Measurements from ENCODE around the gene ATF7. TPM values are rescaled to one million over a fixed set of nuclear protein-coding genes. Genes with fewer than 3 reads are reported as not detected.

The ATF7 gene
- total and polyA plus RNA-seq, 2 donors (not counting 1 experiment from before 2014, with no cell fraction given), result 15.7 to 42.2 TPM

DNA sequence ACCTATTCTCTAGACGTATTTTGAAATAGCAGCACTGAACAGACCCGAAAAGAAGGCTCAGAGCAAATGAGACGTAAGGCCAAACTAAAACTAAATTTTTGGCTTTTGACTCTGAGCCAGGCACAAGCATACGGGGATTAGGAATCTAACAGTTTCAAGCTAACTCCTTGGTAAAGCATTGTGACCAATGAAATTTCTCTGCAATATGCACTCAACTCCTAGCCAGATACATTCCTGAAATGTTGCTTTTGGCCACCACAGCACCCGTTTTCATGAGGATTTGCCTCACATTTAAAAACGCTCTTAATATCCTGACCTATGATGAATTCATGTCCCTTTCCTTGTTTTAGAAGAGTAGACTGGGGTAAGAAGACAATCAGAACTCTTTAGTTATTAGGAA is 65.8 kb downstream of the ATF7 start:
- intact Hi-C loops (cut with micrococcal nuclease), result no loop called here
- CTCF ChIA-PET, result no interaction called here
- no peak overlapping the region for H3K4me3 Mint-ChIP-seq

DNA sequence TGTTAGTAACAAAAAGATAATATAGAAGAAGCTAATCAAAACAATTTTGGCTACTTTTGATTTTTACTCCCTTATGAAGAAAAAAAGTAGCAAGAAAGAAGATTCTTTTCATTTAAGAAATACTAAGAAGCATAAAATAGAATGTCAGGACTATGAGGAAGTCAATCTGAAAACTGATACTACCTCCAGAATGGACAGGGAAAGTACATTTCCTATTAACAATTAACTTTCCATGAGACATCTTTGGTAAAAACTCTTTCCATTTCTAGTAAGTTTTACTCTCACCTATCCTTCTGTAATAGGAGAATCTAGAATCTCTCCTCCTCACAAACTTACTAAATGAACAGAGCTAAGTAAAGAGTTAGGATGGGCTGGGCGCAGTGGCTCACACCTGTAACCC is 67.6 kb downstream of the ATF7 start:
- H3K4me3 Mint-ChIP-seq, result no peak overlapping the region
- Histone ChIP-seq H2AFZ (ENCODE audit: insufficient read depth, low read depth, low read length, poor library complexity, severe bottlenecking) (no peak overlapping the region), H3K4me1 (ENCODE audit: control insufficient read depth in 2 of 2, insufficient read depth in 2 of 2, low read length in 2 of 2) (no peaks in the 10 kb centered on the region), H3K27ac (ENCODE audit: low read length in 2 of 2) (no peak overlapping the region), H3K9me3 (ENCODE audit: control extremely low read depth in 1 of 3, control insufficient read depth in 2 of 3, insufficient read depth in 1 of 3, low read length in 2 of 3) (no peaks in the 10 kb centered on the region), H3K79me2 (ENCODE audit: control insufficient read depth, insufficient read depth, low read length) (no peaks in the 10 kb centered on the region), H3K9ac (ENCODE audit: low read length) (no peak overlapping the region), H3K4me3 (ENCODE audit: control extremely low read depth in 1 of 5, extremely low read depth in 1 of 5, insufficient read depth in 1 of 5, low read depth in 2 of 5, low read length in 4 of 5) (no peak overlapping the region), H4K20me1 (ENCODE audit: control insufficient read depth, insufficient read depth, low read length, poor library complexity, severe bottlenecking) (peaks cover 7% of the 10 kb centered on the region), H3K4me2 (replicated peaks; ENCODE audit: low read depth, low read length, poor library complexity, severe bottlenecking) (no peak overlapping the region), H3K36me3 (replicated peaks in 1 of 2; ENCODE audit: control extremely low read depth in 1 of 2, control insufficient read depth in 1 of 2, extremely low read depth in 1 of 2, insufficient read depth in 2 of 2, low read length in 1 of 2) (no peaks in the 10 kb centered on the region), H3K27me3 (replicated peaks in 1 of 4; ENCODE audit: control extremely low read depth in 1 of 4, control insufficient read depth in 3 of 4, insufficient read depth in 4 of 4, low read length in 3 of 4) (no peaks in the 10 kb centered on the region)
- TF ChIP-seq, protein P1, sequence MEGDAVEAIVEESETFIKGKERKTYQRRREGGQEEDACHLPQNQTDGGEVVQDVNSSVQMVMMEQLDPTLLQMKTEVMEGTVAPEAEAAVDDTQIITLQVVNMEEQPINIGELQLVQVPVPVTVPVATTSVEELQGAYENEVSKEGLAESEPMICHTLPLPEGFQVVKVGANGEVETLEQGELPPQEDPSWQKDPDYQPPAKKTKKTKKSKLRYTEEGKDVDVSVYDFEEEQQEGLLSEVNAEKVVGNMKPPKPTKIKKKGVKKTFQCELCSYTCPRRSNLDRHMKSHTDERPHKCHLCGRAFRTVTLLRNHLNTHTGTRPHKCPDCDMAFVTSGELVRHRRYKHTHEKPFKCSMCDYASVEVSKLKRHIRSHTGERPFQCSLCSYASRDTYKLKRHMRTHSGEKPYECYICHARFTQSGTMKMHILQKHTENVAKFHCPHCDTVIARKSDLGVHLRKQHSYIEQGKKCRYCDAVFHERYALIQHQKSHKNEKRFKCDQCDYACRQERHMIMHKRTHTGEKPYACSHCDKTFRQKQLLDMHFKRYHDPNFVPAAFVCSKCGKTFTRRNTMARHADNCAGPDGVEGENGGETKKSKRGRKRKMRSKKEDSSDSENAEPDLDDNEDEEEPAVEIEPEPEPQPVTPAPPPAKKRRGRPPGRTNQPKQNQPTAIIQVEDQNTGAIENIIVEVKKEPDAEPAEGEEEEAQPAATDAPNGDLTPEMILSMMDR (IDR thresholded peaks at IDR 0.05), result no peak
- no peak for TF ChIP-seq EZH2 (IDR thresholded peaks at IDR 0.05; ENCODE audit: borderline replicate concordance, insufficient read depth, low read depth, low read length, poor library complexity, severe bottlenecking)
- ATAC-seq (ENCODE audit: low read depth), result no peak
- ChIA-PET POLR2A (no interaction called here), CTCF (interaction anchor here (0.5 kb wide), 1 partner anchor 623 kb away, joined by 3 read pairs; no protein-coding TSS in a partner anchor)
- DNase-seq, result no peak
- no peaks in the 10 kb centered on the region for H3K9me3 Mint-ChIP-seq (ENCODE audit: insufficient read depth)
- intact Hi-C loops (cut with micrococcal nuclease), result no loop called here
- no peak overlapping the region for H3K27ac Mint-ChIP-seq
- peaks cover 2% of the 10 kb centered on the region for H3K4me1 Mint-ChIP-seq
- no peaks in the 10 kb centered on the region for H3K27me3 Mint-ChIP-seq
- WGBS (ENCODE audit: insufficient coverage), result no CpG with 5 or more reads among the region's 1 CpG

More for the DNA sequence above, 65.8 kb downstream of the ATF7 start:
- DNase-seq (no peak), ATAC-seq (ENCODE audit: low read depth) (no peak)
- WGBS (ENCODE audit: insufficient coverage), result 98% methylated on average over 4 of the region's 6 CpGs
- Histone ChIP-seq H3K36me3 (replicated peaks in 1 of 2; ENCODE audit: control extremely low read depth in 1 of 2, control insufficient read depth in 1 of 2, extremely low read depth in 1 of 2, insufficient read depth in 2 of 2, low read length in 1 of 2) (no peaks in the 10 kb centered on the region), H3K27me3 (replicated peaks in 1 of 4; ENCODE audit: control extremely low read depth in 1 of 4, control insufficient read depth in 3 of 4, insufficient read depth in 4 of 4, low read length in 3 of 4) (no peaks in the 10 kb centered on the region), H4K20me1 (ENCODE audit: control insufficient read depth, insufficient read depth, low read length, poor library complexity, severe bottlenecking) (peaks cover 7% of the 10 kb centered on the region), H3K4me2 (replicated peaks; ENCODE audit: low read depth, low read length, poor library complexity, severe bottlenecking) (no peak overlapping the region), H3K4me1 (ENCODE audit: control insufficient read depth in 2 of 2, insufficient read depth in 2 of 2, low read length in 2 of 2) (peaks cover 0 to 9% of the 10 kb centered on the region in 2 donors), H3K27ac (ENCODE audit: low read length in 2 of 2) (no peak overlapping the region), H3K9me3 (ENCODE audit: control extremely low read depth in 1 of 3, control insufficient read depth in 2 of 3, insufficient read depth in 1 of 3, low read length in 2 of 3) (no peaks in the 10 kb centered on the region), H2AFZ (ENCODE audit: insufficient read depth, low read depth, low read length, poor library complexity, severe bottlenecking) (no peak overlapping the region), H3K9ac (ENCODE audit: low read length) (no peak overlapping the region), H3K4me3 (ENCODE audit: control extremely low read depth in 1 of 5, extremely low read depth in 1 of 5, insufficient read depth in 1 of 5, low read depth in 2 of 5, low read length in 4 of 5) (no peak overlapping the region), H3K79me2 (ENCODE audit: control insufficient read depth, insufficient read depth, low read length) (no peaks in the 10 kb centered on the region)
- TF ChIP-seq, protein P1 (IDR thresholded peaks at IDR 0.05), result no peak
- TF ChIP-seq EZH2 (IDR thresholded peaks at IDR 0.05; ENCODE audit: borderline replicate concordance, insufficient read depth, low read depth, low read length, poor library complexity, severe bottlenecking), result no peak
- no peaks in the 10 kb centered on the region for H3K9me3 Mint-ChIP-seq (ENCODE audit: insufficient read depth)
- no peaks in the 10 kb centered on the region for H3K27me3 Mint-ChIP-seq
- POLR2A ChIA-PET, result no interaction called here
- H3K4me1 Mint-ChIP-seq, result peaks cover 13% of the 10 kb centered on the region
- no peak overlapping the region for H3K27ac Mint-ChIP-seq

Measured in B cell (primary cell).